Measurements from ENCODE around the gene SAMD11.

DNA sequence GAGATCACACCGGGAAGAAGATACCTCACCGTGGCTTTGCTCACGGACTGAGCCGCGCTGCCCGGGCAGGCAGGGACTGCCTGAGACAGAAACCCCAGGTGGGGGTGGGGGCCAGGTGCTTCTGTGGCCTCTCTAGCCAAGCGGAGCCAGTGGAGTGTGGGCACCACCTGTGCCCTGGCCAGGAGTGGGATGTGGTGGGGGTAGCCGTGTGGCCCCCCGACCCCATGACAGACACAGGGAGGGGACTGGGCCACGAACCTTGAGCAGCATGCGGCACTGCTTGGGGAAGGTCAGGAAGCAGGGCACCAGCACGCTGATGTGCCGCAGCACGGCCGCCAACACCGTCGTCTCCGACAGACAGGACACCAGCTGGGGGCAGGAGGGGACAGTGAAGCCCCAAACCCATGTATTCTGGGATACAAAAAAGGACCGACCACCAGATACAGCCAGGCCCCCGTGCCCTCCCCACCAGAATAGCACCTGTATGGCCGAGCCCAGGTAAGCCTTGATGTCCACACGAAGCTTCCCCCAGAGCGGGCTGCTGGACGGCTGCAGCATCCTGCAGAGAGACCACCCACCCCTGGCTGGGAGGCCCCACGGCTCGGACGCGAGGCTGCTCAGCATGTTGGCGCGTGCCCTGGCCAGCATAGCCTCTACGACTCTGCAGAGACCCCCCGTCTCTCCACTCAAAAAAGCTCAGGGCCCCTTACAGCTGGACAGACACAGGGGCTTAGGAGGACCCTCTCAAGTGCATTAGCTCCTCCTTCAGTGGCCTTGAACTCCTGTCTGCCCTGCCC, 30.0 kb downstream of the SAMD11 start:
- TF ChIP-seq, protein P1, sequence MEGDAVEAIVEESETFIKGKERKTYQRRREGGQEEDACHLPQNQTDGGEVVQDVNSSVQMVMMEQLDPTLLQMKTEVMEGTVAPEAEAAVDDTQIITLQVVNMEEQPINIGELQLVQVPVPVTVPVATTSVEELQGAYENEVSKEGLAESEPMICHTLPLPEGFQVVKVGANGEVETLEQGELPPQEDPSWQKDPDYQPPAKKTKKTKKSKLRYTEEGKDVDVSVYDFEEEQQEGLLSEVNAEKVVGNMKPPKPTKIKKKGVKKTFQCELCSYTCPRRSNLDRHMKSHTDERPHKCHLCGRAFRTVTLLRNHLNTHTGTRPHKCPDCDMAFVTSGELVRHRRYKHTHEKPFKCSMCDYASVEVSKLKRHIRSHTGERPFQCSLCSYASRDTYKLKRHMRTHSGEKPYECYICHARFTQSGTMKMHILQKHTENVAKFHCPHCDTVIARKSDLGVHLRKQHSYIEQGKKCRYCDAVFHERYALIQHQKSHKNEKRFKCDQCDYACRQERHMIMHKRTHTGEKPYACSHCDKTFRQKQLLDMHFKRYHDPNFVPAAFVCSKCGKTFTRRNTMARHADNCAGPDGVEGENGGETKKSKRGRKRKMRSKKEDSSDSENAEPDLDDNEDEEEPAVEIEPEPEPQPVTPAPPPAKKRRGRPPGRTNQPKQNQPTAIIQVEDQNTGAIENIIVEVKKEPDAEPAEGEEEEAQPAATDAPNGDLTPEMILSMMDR (IDR thresholded peaks at IDR 0.05): no peak
- TF ChIP-seq POLR2A (IDR thresholded peaks at IDR 0.05): no peak
